ENCODE measurements around the gene FRMD6.

Gene FRMD6

GRCh38 chr14:51730684-51731083 lies 79.0 kb downstream of the FRMD6 start:
- TF ChIP-seq GLIS3 (CRISPR knock-in tag; IDR thresholded peaks at IDR 0.05) (no peak), TOX (CRISPR knock-in tag; IDR thresholded peaks at IDR 0.05; ENCODE audit: borderline replicate concordance) (peak; percentile 26; the same call in 1 of the 2 replicates)
- ATAC-seq, result no peak

GRCh38 chr14:51732494-51733112 lies 80.9 kb downstream of the FRMD6 start:
- peak; percentile 29 for ATAC-seq
- TF ChIP-seq CSDC2 (CRISPR knock-in tag; IDR thresholded peaks at IDR 0.05) (no peak), OSR1 (CRISPR knock-in tag; IDR thresholded peaks at IDR 0.05) (no peak), ZNF70 (CRISPR knock-in tag; IDR thresholded peaks at IDR 0.05) (no peak), ISL1 (CRISPR knock-in tag; IDR thresholded peaks at IDR 0.05) (no peak), ARNTL (CRISPR knock-in tag; IDR thresholded peaks at IDR 0.05; ENCODE audit: borderline replicate concordance, low read depth) (no peak), ZFP30 (CRISPR knock-in tag; IDR thresholded peaks at IDR 0.05) (no peak), GLIS3 (CRISPR knock-in tag; IDR thresholded peaks at IDR 0.05) (no peak)
- TF ChIP-seq, protein P1, sequence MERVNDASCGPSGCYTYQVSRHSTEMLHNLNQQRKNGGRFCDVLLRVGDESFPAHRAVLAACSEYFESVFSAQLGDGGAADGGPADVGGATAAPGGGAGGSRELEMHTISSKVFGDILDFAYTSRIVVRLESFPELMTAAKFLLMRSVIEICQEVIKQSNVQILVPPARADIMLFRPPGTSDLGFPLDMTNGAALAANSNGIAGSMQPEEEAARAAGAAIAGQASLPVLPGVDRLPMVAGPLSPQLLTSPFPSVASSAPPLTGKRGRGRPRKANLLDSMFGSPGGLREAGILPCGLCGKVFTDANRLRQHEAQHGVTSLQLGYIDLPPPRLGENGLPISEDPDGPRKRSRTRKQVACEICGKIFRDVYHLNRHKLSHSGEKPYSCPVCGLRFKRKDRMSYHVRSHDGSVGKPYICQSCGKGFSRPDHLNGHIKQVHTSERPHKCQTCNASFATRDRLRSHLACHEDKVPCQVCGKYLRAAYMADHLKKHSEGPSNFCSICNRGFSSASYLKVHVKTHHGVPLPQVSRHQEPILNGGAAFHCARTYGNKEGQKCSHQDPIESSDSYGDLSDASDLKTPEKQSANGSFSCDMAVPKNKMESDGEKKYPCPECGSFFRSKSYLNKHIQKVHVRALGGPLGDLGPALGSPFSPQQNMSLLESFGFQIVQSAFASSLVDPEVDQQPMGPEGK (CRISPR knock-in tag; IDR thresholded peaks at IDR 0.05; ENCODE audit: borderline replicate concordance), result peak; percentile 43; the same call in 1 of the 2 replicates

- TF ChIP-seq ESRRG (CRISPR knock-in tag; IDR thresholded peaks at IDR 0.05) (no peak), RARB (CRISPR knock-in tag; IDR thresholded peaks at IDR 0.05) (no peak), ZFP3 (CRISPR knock-in tag; IDR thresholded peaks at IDR 0.05) (no peak), ZNF8 (CRISPR knock-in tag; IDR thresholded peaks at IDR 0.05) (no peak), BACH2 (CRISPR knock-in tag; IDR thresholded peaks at IDR 0.05; ENCODE audit: borderline replicate concordance) (no peak), CSDC2 (CRISPR knock-in tag; IDR thresholded peaks at IDR 0.05) (no peak), ZNF70 (CRISPR knock-in tag; IDR thresholded peaks at IDR 0.05) (no peak), POU6F1 (CRISPR knock-in tag; IDR thresholded peaks at IDR 0.05; ENCODE audit: borderline replicate concordance, low read depth) (no peak)
- ATAC-seq, result no peak; the same call in 2 of the 3 replicates
Measured at GRCh38 chr14:51733147-51733546, 81.4 kb downstream of the FRMD6 start.

DNA sequence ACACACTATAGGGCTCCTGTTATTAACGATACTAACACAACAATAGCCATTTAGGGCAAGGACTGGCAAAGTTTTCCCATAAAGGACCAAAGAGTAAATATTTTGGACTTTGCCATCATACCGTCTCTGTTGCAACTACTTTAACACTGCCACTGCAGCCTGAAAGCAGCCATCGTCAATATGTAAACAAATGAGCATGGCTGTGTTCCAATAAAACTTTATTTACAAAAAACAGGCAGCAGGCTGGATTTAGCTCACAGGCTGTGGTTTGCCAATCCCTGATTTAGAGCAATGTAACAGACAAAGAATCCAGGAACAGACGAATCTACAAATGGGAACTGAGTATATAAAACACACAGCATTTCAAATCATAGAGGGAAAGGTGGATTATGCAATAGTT lies 84.1 kb downstream of the FRMD6 start:
- ATAC-seq, result no peak
- no peak for TF ChIP-seq ESRRG (CRISPR knock-in tag; IDR thresholded peaks at IDR 0.05)
- TF ChIP-seq, protein P2, sequence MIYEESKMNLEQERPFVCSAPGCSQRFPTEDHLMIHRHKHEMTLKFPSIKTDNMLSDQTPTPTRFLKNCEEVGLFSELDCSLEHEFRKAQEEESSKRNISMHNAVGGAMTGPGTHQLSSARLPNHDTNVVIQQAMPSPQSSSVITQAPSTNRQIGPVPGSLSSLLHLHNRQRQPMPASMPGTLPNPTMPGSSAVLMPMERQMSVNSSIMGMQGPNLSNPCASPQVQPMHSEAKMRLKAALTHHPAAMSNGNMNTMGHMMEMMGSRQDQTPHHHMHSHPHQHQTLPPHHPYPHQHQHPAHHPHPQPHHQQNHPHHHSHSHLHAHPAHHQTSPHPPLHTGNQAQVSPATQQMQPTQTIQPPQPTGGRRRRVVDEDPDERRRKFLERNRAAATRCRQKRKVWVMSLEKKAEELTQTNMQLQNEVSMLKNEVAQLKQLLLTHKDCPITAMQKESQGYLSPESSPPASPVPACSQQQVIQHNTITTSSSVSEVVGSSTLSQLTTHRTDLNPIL (CRISPR knock-in tag; IDR thresholded peaks at IDR 0.05; ENCODE audit: low read depth), result no peak
- TF ChIP-seq PPARA (CRISPR knock-in tag; IDR thresholded peaks at IDR 0.05; ENCODE audit: borderline replicate concordance), result no peak
- no peak for TF ChIP-seq BACH2 (CRISPR knock-in tag; IDR thresholded peaks at IDR 0.05; ENCODE audit: borderline replicate concordance)
- no peak for TF ChIP-seq SNAI2 (CRISPR knock-in tag; IDR thresholded peaks at IDR 0.05)
- TF ChIP-seq ZNF565 (CRISPR knock-in tag; conservative IDR thresholded peaks at IDR 0.05; ENCODE audit: low read depth), result no peak
- no peak for TF ChIP-seq ARNTL (CRISPR knock-in tag; IDR thresholded peaks at IDR 0.05; ENCODE audit: borderline replicate concordance, low read depth)
- TF ChIP-seq POU6F1 (CRISPR knock-in tag; IDR thresholded peaks at IDR 0.05; ENCODE audit: borderline replicate concordance, low read depth), result no peak
- TF ChIP-seq ISL1 (CRISPR knock-in tag; IDR thresholded peaks at IDR 0.05), result no peak
- no peak for TF ChIP-seq TCF4 (CRISPR knock-in tag; IDR thresholded peaks at IDR 0.05; ENCODE audit: borderline replicate concordance)
- TF ChIP-seq ZFP30 (CRISPR knock-in tag; IDR thresholded peaks at IDR 0.05), result no peak
- TF ChIP-seq OSR1 (CRISPR knock-in tag; IDR thresholded peaks at IDR 0.05), result no peak
- no peak for TF ChIP-seq ZFP3 (CRISPR knock-in tag; IDR thresholded peaks at IDR 0.05)
- no peak for TF ChIP-seq GLIS3 (CRISPR knock-in tag; IDR thresholded peaks at IDR 0.05)
- no peak for TF ChIP-seq CSDC2 (CRISPR knock-in tag; IDR thresholded peaks at IDR 0.05)
- no peak for TF ChIP-seq ZNF70 (CRISPR knock-in tag; IDR thresholded peaks at IDR 0.05)
- no peak for TF ChIP-seq ZC3H10 (CRISPR knock-in tag; IDR thresholded peaks at IDR 0.05)
- no peak for TF ChIP-seq TOX (CRISPR knock-in tag; IDR thresholded peaks at IDR 0.05; ENCODE audit: borderline replicate concordance)

All from SK-N-SH treated with all-trans-retinoic acid at 6 μM for 48 hours (cell line).